IMR-90 (cell line): ENCODE results near the gene ARHGEF12. TPM values are rescaled to one million over a fixed set of nuclear protein-coding genes. Genes with fewer than 3 reads are reported as not detected.

ENCODE experiments used
- ATAC-seq: fragments of 200-7000 bp; cut with Tn5 transposase; 2 replicates; pipeline ENCODE4 v1.9.1; 2020; ENCODE audit warnings: low read depth, mild to moderate bottlenecking, moderate library complexity
- BruUV-seq: library from RNA; stranded (reverse); fragments of 400-500 nt; replicated peaks from 2 replicates; lab custom pipeline; 2021; lab: Mats Ljungman, UMichigan
- CTCF ChIA-PET: fragments of 300-600 bp; formaldehyde crosslinking; extraction: SDS; loops from one replicate; lab custom pipeline; 2021; ENCODE audit warnings: antibody characterized with exemption; lab: Yijun Ruan, JAX
- POLR2A ChIA-PET: fragments of 300-600 bp; sonication (Branson Sonifier 250); formaldehyde crosslinking; loops from one replicate; lab custom pipeline; 2022; ENCODE audit warnings: antibody characterized with exemption; ENCODE audit not compliant: unreplicated experiment; lab: Charles Lee
- DNase-seq: peaks from one replicate; pipeline ENCODE4 v3.0.0; 2013
- H2AFZ ChIP-seq: replicated peaks from 2 replicates; pipeline ENCODE3; 2013; ENCODE audit warnings: low read length, mild to moderate bottlenecking; ENCODE audit not compliant: poor library complexity
- H2AK5ac ChIP-seq: 2 replicates; pipeline ENCODE4 v1.6.1; 2013; ENCODE audit warnings: low read depth, low read length, inconsistent platforms
- H2AK9ac ChIP-seq: replicated peaks from 2 replicates; pipeline ENCODE3; 2013; ENCODE audit warnings: mild to moderate bottlenecking, low read depth, low read length, moderate library complexity; ENCODE audit not compliant: poor library complexity
- H2BK120ac ChIP-seq: 2 replicates; pipeline ENCODE4 v1.6.1; 2013; ENCODE audit warnings: low read depth, low read length, inconsistent platforms
- H2BK15ac ChIP-seq: 3 replicates; pipeline ENCODE4 v1.6.1; 2013; ENCODE audit warnings: low read depth, low read length, inconsistent platforms
- H2BK20ac ChIP-seq: 2 replicates; pipeline ENCODE4 v1.6.1; 2013; ENCODE audit warnings: low read depth, mild to moderate bottlenecking, inconsistent platforms, low read length, moderate library complexity
- H2BK5ac ChIP-seq: 2 replicates; pipeline ENCODE4 v1.6.1; 2013; ENCODE audit warnings: mild to moderate bottlenecking, low read depth, low read length, inconsistent platforms; ENCODE audit not compliant: poor library complexity, severe bottlenecking
- H3K14ac ChIP-seq: replicated peaks from 2 replicates; pipeline ENCODE4 v1.6.1; 2013; ENCODE audit warnings: low read depth, low read length, inconsistent platforms
- H3K18ac ChIP-seq: 2 replicates; pipeline ENCODE4 v1.6.1; 2013; ENCODE audit warnings: low read depth, low read length, control low read depth
- H3K23ac ChIP-seq: 2 replicates; pipeline ENCODE4 v1.6.1; 2013; ENCODE audit warnings: low read depth, low read length, inconsistent platforms
- H3K27ac ChIP-seq: 2 replicates; pipeline ENCODE4 v1.5.1; 2013; ENCODE audit warnings: mild to moderate bottlenecking, control low read depth, low read length; ENCODE audit not compliant: insufficient read depth
- H3K27me3 ChIP-seq: 2 replicates; pipeline ENCODE4 v1.6.1; 2013; ENCODE audit warnings: low read length; ENCODE audit not compliant: control insufficient read depth, insufficient read depth
- H3K36me3 ChIP-seq: 2 replicates; pipeline ENCODE4 v1.6.1; 2013; ENCODE audit warnings: low read length, mixed read lengths; ENCODE audit not compliant: control insufficient read depth, insufficient read depth
- H3K4ac ChIP-seq: 2 replicates; pipeline ENCODE4 v1.6.1; 2013; ENCODE audit warnings: low read depth, low read length, inconsistent platforms
- H3K4me1 ChIP-seq: 2 replicates; pipeline ENCODE4 v1.6.1; 2013; ENCODE audit warnings: low read length, mixed read lengths; ENCODE audit not compliant: control insufficient read depth, insufficient read depth
- H3K4me2 ChIP-seq: 2 replicates; pipeline ENCODE4 v1.6.1; 2013; ENCODE audit warnings: low read depth, mild to moderate bottlenecking, control low read depth, low read length, moderate library complexity
- H3K4me3 ChIP-seq: 2 replicates; pipeline ENCODE4 v1.5.1; 2013; ENCODE audit warnings: low read depth, mild to moderate bottlenecking, control low read depth, low read length, moderate library complexity; ENCODE audit not compliant: insufficient read depth
- H3K56ac ChIP-seq: 2 replicates; pipeline ENCODE4 v1.6.1; 2013; ENCODE audit warnings: low read length, inconsistent platforms; ENCODE audit not compliant: insufficient read depth; ENCODE audit errors: extremely low read depth
- H3K79me1 ChIP-seq, 2 experiments: 2 replicates each; pipeline ENCODE4 v1.6.1; 2013; ENCODE audit warnings: low read length in 2 of 2, inconsistent platforms in 1 of 2, low read depth in 1 of 2
- H3K9ac ChIP-seq: 2 replicates; pipeline ENCODE4 v1.6.1; 2013; ENCODE audit warnings: low read depth, low read length, control low read depth
- H3K9me1 ChIP-seq: 2 replicates; pipeline ENCODE4 v1.6.1; 2013; ENCODE audit warnings: low read length, inconsistent platforms; ENCODE audit not compliant: insufficient read depth
- H3K9me3 ChIP-seq: 2 replicates; pipeline ENCODE4 v1.6.1; 2013; ENCODE audit warnings: low read length; ENCODE audit not compliant: control insufficient read depth, insufficient read depth
- H4K20me1 ChIP-seq: 2 replicates; pipeline ENCODE4 v1.6.1; 2013; ENCODE audit warnings: low read length, inconsistent platforms; ENCODE audit not compliant: insufficient read depth
- H4K5ac ChIP-seq: 2 replicates; pipeline ENCODE4 v1.6.1; 2013; ENCODE audit warnings: mild to moderate bottlenecking, low read depth, low read length, control low read depth
- H4K8ac ChIP-seq, 2 experiments: 2 replicates each; pipeline ENCODE4 v1.6.1; 2013; ENCODE audit warnings: low read depth in 2 of 2, low read length in 2 of 2, control low read depth in 1 of 2, inconsistent platforms in 1 of 2
- H4K91ac ChIP-seq: 2 replicates; pipeline ENCODE4 v1.6.1; 2013; ENCODE audit warnings: low read depth, low read length, inconsistent platforms; ENCODE audit not compliant: insufficient read depth
- BHLHE40 ChIP-seq: fragments of 150-350 bp; IDR thresholded peaks from 2 replicates; pipeline ENCODE4 v1.6.1; 2016; ENCODE audit warnings: mild to moderate bottlenecking, low read depth, low read length
- CEBPB ChIP-seq: IDR thresholded peaks from 2 replicates; pipeline ENCODE4 v1.6.1; 2012; ENCODE audit warnings: low read depth, low read length, improper control_type of control experiment
- CHD1 ChIP-seq: IDR thresholded peaks from 2 replicates; pipeline ENCODE4 v1.6.1; 2012; ENCODE audit warnings: low read depth, low read length, improper control_type of control experiment
- CTCF ChIP-seq: conservative IDR thresholded peaks from 2 replicates; pipeline ENCODE4 v1.5.1; 2012; ENCODE audit warnings: mild to moderate bottlenecking, low read depth, low read length, improper control_type of control experiment
- FOS ChIP-seq: fragments of 150-350 bp; IDR thresholded peaks from 2 replicates; pipeline ENCODE4 v1.6.1; 2016; ENCODE audit warnings: low read depth, low read length
- MAFK ChIP-seq: IDR thresholded peaks from 2 replicates; pipeline ENCODE4 v1.6.1; 2012; ENCODE audit warnings: low read depth, low read length, improper control_type of control experiment
- MAZ ChIP-seq: IDR thresholded peaks from 2 replicates; pipeline ENCODE4 v1.6.1; 2012; ENCODE audit warnings: low read depth, mild to moderate bottlenecking, low read length, improper control_type of control experiment, moderate library complexity, borderline replicate concordance
- MXI1 ChIP-seq: IDR thresholded peaks from 2 replicates; pipeline ENCODE4 v1.6.1; 2012; ENCODE audit warnings: low read depth, mild to moderate bottlenecking, low read length, moderate library complexity, borderline replicate concordance
- NFE2L2 ChIP-seq: fragments of 150-350 bp; IDR thresholded peaks from 2 replicates; pipeline ENCODE4 v1.6.1; 2016; ENCODE audit warnings: low read depth, mild to moderate bottlenecking, low read length
- POLR2A ChIP-seq: IDR thresholded peaks from 2 replicates; pipeline ENCODE4 v1.6.1; 2012; ENCODE audit warnings: mild to moderate bottlenecking, low read depth, low read length
- RAD21 ChIP-seq: IDR thresholded peaks from 2 replicates; pipeline ENCODE4 v1.6.1; 2012; ENCODE audit warnings: low read length, improper control_type of control experiment
- RCOR1 ChIP-seq: IDR thresholded peaks from 2 replicates; pipeline ENCODE4 v1.6.1; 2012; ENCODE audit warnings: mild to moderate bottlenecking, low read length, improper control_type of control experiment; ENCODE audit not compliant: insufficient replicate concordance
- RFX5 ChIP-seq: IDR thresholded peaks from 2 replicates; pipeline ENCODE4 v1.8.0; 2012; ENCODE audit warnings: low read depth, mild to moderate bottlenecking, low read length, moderate library complexity
- SMC3 ChIP-seq: fragments of 150-350 bp; IDR thresholded peaks from 2 replicates; pipeline ENCODE4 v1.6.1; 2016; ENCODE audit warnings: low read depth, mild to moderate bottlenecking, antibody characterized with exemption, low read length, moderate library complexity
- WGBS, 2 experiments: methylation state at CpG; one replicate each; pipeline versions ENCODE4 v1.1.5 to v1.1.7; 2013; ENCODE audit warnings: missing lambda C conversion rate in 2 of 2; ENCODE audit not compliant: insufficient read length in 1 of 2; ENCODE audit errors: extremely low coverage in 2 of 2; 5-methylcytosine and 5-hydroxymethylcytosine counted together
- dilution Hi-C: fragments of 300-500 bp; cut with HindIII; formaldehyde crosslinking; loops from one replicate; pipeline ENCODE4 v1.14.3; 2018; ENCODE audit warnings: low sequenced_read_pairs; ENCODE audit not compliant: unreplicated experiment
- in situ Hi-C: fragments of 300-500 bp; cut with MboI; formaldehyde crosslinking; loops from 3 replicates; pipeline ENCODE4 v1.14.3; 2019; ENCODE audit warnings: low sequenced_read_pairs, inconsistent platforms, mixed read lengths
- intact Hi-C: fragments of 100-400 bp; cut with micrococcal nuclease; formaldehyde crosslinking; loops from 2 replicates; pipeline ENCODE4 v1.10.0; 2022
- polyA plus RNA-seq, 3 experiments: library from polyadenylated mRNA; depleted of rRNA; stranded (reverse); fragments of >200 nt; gene quantifications; 2 replicates each; pipeline ENCODE4 v1.2.3, GENCODE V29; 2012; ENCODE audit warnings: low replicate concordance in 1 of 3
- total RNA-seq: library from RNA; depleted of rRNA; stranded (reverse); fragments of >200 nt; gene quantifications from 2 replicates; pipeline ENCODE4 v1.2.3, GENCODE V29; 2012
- TF ChIP-seq, protein P1 (sequence below): fragments of 150-350 bp; IDR thresholded peaks from 2 replicates; pipeline ENCODE4 v1.6.1; 2017; ENCODE audit warnings: mild to moderate bottlenecking, antibody characterized with exemption, low read length, low read depth
- TF ChIP-seq, protein P2 (sequence below): fragments of 150-350 bp; IDR thresholded peaks from 2 replicates; pipeline ENCODE4 v1.6.1; 2016; ENCODE audit warnings: low read depth, mild to moderate bottlenecking, low read length, moderate library complexity, borderline replicate concordance

ARHGEF12 gene
- total and polyA plus RNA-seq, 2 of the 4 experiments (the other 2 are of a cell fraction): 25.5 to 115 TPM

DNA sequence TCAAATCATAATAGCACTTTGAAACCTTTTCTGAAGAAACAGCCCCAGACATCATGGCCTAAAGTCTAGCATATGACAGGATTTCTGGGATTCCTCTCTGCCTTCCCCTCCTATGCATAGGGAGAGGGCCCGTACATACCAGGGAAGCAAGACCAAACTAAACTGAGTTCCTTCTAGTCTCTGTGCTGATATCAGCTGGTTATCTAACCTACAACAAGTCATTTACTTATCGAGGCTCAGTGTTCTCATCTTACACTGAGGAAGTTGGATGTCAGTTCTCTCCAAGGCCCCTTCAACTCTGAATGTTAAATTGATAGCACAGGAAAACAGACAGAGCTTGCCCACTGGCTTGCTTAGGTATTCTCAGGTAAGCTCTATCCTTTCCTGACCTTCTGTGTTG, 158.4 kb downstream of the ARHGEF12 start:
- H3K14ac ChIP-seq: no peak overlapping the region
- no peaks in the 10 kb centered on the region for H4K20me1 ChIP-seq
- H2AFZ ChIP-seq: no peak overlapping the region
- no peaks in the 10 kb centered on the region for H3K79me1 ChIP-seq
- no peaks in the 10 kb centered on the region for H3K27me3 ChIP-seq
- ChIA-PET POLR2A (no interaction called here), CTCF (no interaction called here)
- H3K23ac ChIP-seq: no peak overlapping the region
- H3K18ac ChIP-seq: no peak overlapping the region
- intact Hi-C loops (no loop called here), dilution Hi-C loops (no loop called here), in situ Hi-C loops (no loop called here)
- H3K9ac ChIP-seq: no peak overlapping the region
- ATAC-seq: peak; percentile 43; the same call in 1 of the 2 replicates
- H4K5ac ChIP-seq: no peak overlapping the region
- H3K9me3 ChIP-seq: no peaks in the 10 kb centered on the region
- WGBS, 2 experiments: no CpG with 5 or more reads among the region's 2 CpGs
- H3K36me3 ChIP-seq: peaks cover 7% of the 10 kb centered on the region; the same call in 1 of the 2 replicates
- no peak overlapping the region for H2BK120ac ChIP-seq
- no peak overlapping the region for H2BK20ac ChIP-seq
- H4K8ac ChIP-seq: no peak overlapping the region
- TF ChIP-seq RFX5: no peak
- no peak for TF ChIP-seq MAZ
- TF ChIP-seq RCOR1: no peak
- TF ChIP-seq MAFK: no peak
- TF ChIP-seq, protein P1, sequence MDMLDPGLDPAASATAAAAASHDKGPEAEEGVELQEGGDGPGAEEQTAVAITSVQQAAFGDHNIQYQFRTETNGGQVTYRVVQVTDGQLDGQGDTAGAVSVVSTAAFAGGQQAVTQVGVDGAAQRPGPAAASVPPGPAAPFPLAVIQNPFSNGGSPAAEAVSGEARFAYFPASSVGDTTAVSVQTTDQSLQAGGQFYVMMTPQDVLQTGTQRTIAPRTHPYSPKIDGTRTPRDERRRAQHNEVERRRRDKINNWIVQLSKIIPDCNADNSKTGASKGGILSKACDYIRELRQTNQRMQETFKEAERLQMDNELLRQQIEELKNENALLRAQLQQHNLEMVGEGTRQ: no peak
- TF ChIP-seq MXI1: no peak
- TF ChIP-seq NFE2L2: no peak
- TF ChIP-seq, protein P2, sequence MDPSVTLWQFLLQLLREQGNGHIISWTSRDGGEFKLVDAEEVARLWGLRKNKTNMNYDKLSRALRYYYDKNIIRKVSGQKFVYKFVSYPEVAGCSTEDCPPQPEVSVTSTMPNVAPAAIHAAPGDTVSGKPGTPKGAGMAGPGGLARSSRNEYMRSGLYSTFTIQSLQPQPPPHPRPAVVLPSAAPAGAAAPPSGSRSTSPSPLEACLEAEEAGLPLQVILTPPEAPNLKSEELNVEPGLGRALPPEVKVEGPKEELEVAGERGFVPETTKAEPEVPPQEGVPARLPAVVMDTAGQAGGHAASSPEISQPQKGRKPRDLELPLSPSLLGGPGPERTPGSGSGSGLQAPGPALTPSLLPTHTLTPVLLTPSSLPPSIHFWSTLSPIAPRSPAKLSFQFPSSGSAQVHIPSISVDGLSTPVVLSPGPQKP: no peak
- no peak for TF ChIP-seq CTCF
- no peak for TF ChIP-seq BHLHE40
- no peak for TF ChIP-seq SMC3
- no peak for TF ChIP-seq CEBPB
- TF ChIP-seq POLR2A: no peak
- no peak for TF ChIP-seq RAD21
- TF ChIP-seq FOS: no peak
- no peak for TF ChIP-seq CHD1
- H3K56ac ChIP-seq: no peak overlapping the region
- H2BK15ac ChIP-seq: no peak overlapping the region
- H3K4me3 ChIP-seq: no peak overlapping the region
- BruUV-seq: no TSS peak
- H4K91ac ChIP-seq: no peak overlapping the region
- no peak overlapping the region for H3K27ac ChIP-seq
- H2AK5ac ChIP-seq: no peak overlapping the region
- no peak overlapping the region for H3K4me2 ChIP-seq
- peaks cover 3% of the 10 kb centered on the region; the same call in 1 of the 2 replicates for H3K9me1 ChIP-seq
- H2AK9ac ChIP-seq: no peak overlapping the region
- no peak for DNase-seq
- no peak overlapping the region for H3K4ac ChIP-seq
- H2BK5ac ChIP-seq: no peak overlapping the region
- no peaks in the 10 kb centered on the region for H3K4me1 ChIP-seq
